ENCODE results near the gene MYO6.

The MYO6 gene

GRCh38 chr6:75937846-75938245 is 188.8 kb downstream of the MYO6 start:
- TF ChIP-seq POLR2A (IDR thresholded peaks at IDR 0.05; ENCODE audit: low read depth, low read length) (no peak), TAF1 (IDR thresholded peaks at IDR 0.05; ENCODE audit: borderline replicate concordance, low read depth, low read length) (no peak), POLR2AphosphoS5 (IDR thresholded peaks at IDR 0.05; ENCODE audit: low read depth, low read length) (no peak)
- FAIRE-seq, result no peak
- no peak for DNase-seq (ENCODE audit: insufficient read length)

- DNase-seq (ENCODE audit: insufficient read length) (no peak), FAIRE-seq (no peak)
- no peak for TF ChIP-seq POLR2AphosphoS5 (IDR thresholded peaks at IDR 0.05; ENCODE audit: low read depth, low read length)
Observed at GRCh38 chr6:75940564-75940963, 191.5 kb downstream of the MYO6 start.

- no peak for FAIRE-seq
- TF ChIP-seq POLR2A (IDR thresholded peaks at IDR 0.05; ENCODE audit: low read depth, low read length) (no peak), POLR2AphosphoS5 (IDR thresholded peaks at IDR 0.05; ENCODE audit: low read depth, low read length) (no peak), TAF1 (IDR thresholded peaks at IDR 0.05; ENCODE audit: borderline replicate concordance, low read depth, low read length) (no peak)
Observed at GRCh38 chr6:75941509-75941908, 192.5 kb downstream of the MYO6 start.

DNA sequence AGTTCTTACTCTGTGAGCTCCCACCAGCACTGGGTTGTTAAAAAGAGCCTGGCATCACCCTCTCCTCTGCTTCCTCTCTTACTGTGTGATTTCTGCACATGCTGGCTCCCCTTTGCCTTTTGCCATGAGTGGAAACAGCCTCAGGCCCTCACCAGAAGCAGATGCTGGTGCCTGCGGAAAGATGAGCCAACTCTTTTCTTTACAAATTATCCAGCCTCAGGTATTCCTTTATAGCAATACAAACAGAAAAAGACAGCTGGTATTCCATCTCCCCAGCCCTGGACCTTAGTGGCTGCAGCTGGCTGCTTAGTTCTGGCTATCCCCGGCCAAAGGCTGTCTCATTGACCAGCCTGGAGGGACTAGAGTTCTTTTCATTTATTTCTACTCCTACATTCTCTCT is 194.3 kb downstream of the MYO6 start:
- no peak for FAIRE-seq
- no peak for TF ChIP-seq POLR2AphosphoS5 (IDR thresholded peaks at IDR 0.05; ENCODE audit: low read depth, low read length)
- no peak for TF ChIP-seq TAF1 (IDR thresholded peaks at IDR 0.05; ENCODE audit: borderline replicate concordance, low read depth, low read length)
- TF ChIP-seq POLR2A (IDR thresholded peaks at IDR 0.05; ENCODE audit: low read depth, low read length), result no peak
- no peak for DNase-seq (ENCODE audit: insufficient read length)

More at GRCh38 chr6:75941509-75941908, 192.5 kb downstream of the MYO6 start:
- no peak for DNase-seq (ENCODE audit: insufficient read length)

GRCh38 chr6:75946146-75946831 is 197.2 kb downstream of the MYO6 start:
- DNase-seq (ENCODE audit: insufficient read length) (no peak), FAIRE-seq (no peak)
- TF ChIP-seq TAF1 (IDR thresholded peaks at IDR 0.05; ENCODE audit: borderline replicate concordance, low read depth, low read length) (no peak), POLR2A (IDR thresholded peaks at IDR 0.05; ENCODE audit: low read depth, low read length) (no peak), POLR2AphosphoS5 (IDR thresholded peaks at IDR 0.05; ENCODE audit: low read depth, low read length) (no peak)

GRCh38 chr6:75947935-75948334 is 198.9 kb downstream of the MYO6 start:
- DNase-seq (ENCODE audit: insufficient read length) (no peak), FAIRE-seq (no peak)
- TF ChIP-seq POLR2A (IDR thresholded peaks at IDR 0.05; ENCODE audit: low read depth, low read length) (no peak), TAF1 (IDR thresholded peaks at IDR 0.05; ENCODE audit: borderline replicate concordance, low read depth, low read length) (no peak)

DNA sequence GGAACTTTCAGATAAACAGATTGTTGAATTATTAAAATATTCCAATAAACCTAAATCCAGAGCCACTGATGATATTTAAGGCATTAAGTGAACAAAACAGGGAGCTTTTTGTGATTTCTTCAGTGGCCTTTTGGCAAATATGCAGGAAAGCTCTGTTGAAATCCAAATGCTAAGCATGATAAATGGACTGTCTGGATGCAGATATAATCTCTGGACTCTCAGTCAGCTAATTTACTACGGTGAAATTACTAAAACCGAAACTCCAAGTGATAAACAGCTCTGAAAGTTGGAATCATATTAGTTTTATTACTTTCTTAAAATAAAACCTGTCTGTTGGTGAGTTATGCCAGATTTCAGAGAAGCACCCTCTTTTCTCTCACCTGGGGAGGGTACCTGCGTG is 203.1 kb downstream of the MYO6 start:
- FAIRE-seq (no peak), DNase-seq (ENCODE audit: insufficient read length) (no peak)
- no peak for TF ChIP-seq POLR2A (IDR thresholded peaks at IDR 0.05; ENCODE audit: low read depth, low read length)
- no peak for TF ChIP-seq POLR2AphosphoS5 (IDR thresholded peaks at IDR 0.05; ENCODE audit: low read depth, low read length)
- TF ChIP-seq TAF1 (IDR thresholded peaks at IDR 0.05; ENCODE audit: borderline replicate concordance, low read depth, low read length), result no peak

- DNase-seq (ENCODE audit: insufficient read length) (no peak), FAIRE-seq (no peak)
- TF ChIP-seq POLR2A (IDR thresholded peaks at IDR 0.05; ENCODE audit: low read depth, low read length) (no peak), POLR2AphosphoS5 (IDR thresholded peaks at IDR 0.05; ENCODE audit: low read depth, low read length) (no peak), TAF1 (IDR thresholded peaks at IDR 0.05; ENCODE audit: borderline replicate concordance, low read depth, low read length) (no peak)
Observed at GRCh38 chr6:75963569-75963968, 214.5 kb downstream of the MYO6 start.

DNA sequence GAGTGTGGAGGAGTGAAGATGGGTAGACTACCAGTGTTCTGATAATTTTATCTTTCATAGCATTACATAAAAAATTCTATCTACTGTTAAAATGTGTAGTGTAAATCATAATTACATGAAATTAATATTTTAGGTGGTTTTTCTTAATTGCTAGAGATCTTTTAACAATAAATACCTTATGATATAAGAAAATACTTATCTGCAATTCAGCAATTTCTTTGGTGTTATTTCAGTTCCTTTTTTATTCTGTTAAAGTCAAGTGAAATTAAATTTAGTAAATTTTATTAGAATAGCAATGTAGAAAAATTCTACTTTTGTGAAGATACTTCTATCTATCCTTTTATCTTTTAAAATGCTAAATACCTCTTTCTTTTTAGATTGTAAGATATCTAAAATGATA is 219.1 kb downstream of the MYO6 start:
- FAIRE-seq, result no peak
- no peak for TF ChIP-seq TAF1 (IDR thresholded peaks at IDR 0.05; ENCODE audit: borderline replicate concordance, low read depth, low read length)
- TF ChIP-seq POLR2AphosphoS5 (IDR thresholded peaks at IDR 0.05; ENCODE audit: low read depth, low read length), result no peak
- no peak for TF ChIP-seq POLR2A (IDR thresholded peaks at IDR 0.05; ENCODE audit: low read depth, low read length)
- DNase-seq (ENCODE audit: insufficient read length), result no peak

All from GM12892 (cell line).